ENCODE measurements around the gene MAPK6.

- TF ChIP-seq, protein P1, sequence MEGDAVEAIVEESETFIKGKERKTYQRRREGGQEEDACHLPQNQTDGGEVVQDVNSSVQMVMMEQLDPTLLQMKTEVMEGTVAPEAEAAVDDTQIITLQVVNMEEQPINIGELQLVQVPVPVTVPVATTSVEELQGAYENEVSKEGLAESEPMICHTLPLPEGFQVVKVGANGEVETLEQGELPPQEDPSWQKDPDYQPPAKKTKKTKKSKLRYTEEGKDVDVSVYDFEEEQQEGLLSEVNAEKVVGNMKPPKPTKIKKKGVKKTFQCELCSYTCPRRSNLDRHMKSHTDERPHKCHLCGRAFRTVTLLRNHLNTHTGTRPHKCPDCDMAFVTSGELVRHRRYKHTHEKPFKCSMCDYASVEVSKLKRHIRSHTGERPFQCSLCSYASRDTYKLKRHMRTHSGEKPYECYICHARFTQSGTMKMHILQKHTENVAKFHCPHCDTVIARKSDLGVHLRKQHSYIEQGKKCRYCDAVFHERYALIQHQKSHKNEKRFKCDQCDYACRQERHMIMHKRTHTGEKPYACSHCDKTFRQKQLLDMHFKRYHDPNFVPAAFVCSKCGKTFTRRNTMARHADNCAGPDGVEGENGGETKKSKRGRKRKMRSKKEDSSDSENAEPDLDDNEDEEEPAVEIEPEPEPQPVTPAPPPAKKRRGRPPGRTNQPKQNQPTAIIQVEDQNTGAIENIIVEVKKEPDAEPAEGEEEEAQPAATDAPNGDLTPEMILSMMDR (conservative IDR thresholded peaks at IDR 0.05), result no peak; the same call in 1 of the 2 replicates
- no peak for TF ChIP-seq ZFX (IDR thresholded peaks at IDR 0.05)
Observed at GRCh38 chr15:51971375-51972133, 47.5 kb upstream of the MAPK6 start, which contains the start of gene LEO1.
